GM21360 (cell line): Measurements from ENCODE around the gene ANO4.
"Not testable (repeated sequence)": the region's sequence is repeated elsewhere in the genome, so short reads cannot be mapped to it uniquely, and the experiment has no call there.

Experiments
- ATAC-seq: cut with Tn5 transposase; IDR thresholded peaks from one replicate; pipeline ENCODE4 v1.9.1; 2021; ENCODE audit warnings: mild to moderate bottlenecking, moderate library complexity; ENCODE audit not compliant: unreplicated experiment

The ANO4 gene

GRCh38 chr12:101027816-101028215 is 233.2 kb downstream of the ANO4 start:
- no peak for ATAC-seq

- ATAC-seq = peak; percentile 72
Measured at GRCh38 chr12:101038289-101038871, 243.8 kb downstream of the ANO4 start.

- no peak for ATAC-seq
Measured at GRCh38 chr12:101039848-101040531, 245.4 kb downstream of the ANO4 start.

GRCh38 chr12:101040936-101041335 is 246.4 kb downstream of the ANO4 start:
- no peak for ATAC-seq

DNA sequence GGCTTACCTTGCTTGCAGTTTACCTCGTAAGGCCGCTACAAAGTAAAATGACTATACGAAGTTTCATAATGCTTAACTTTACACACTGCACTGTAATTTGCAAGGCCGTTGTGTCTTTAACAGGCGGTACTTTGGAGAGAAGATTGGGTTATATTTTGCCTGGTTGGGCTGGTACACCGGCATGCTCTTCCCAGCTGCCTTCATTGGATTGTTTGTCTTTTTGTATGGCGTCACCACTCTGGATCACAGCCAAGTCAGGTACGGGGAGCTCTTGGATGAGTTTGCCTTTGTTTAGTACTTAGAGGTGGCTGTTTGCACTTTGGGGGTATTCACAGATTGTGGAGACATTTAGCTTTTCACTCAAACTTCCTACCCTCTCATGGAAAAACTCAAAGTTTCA is 247.6 kb downstream of the ANO4 start:
- ATAC-seq = no peak

GRCh38 chr12:101044512-101045059 is 250.0 kb downstream of the ANO4 start:
- ATAC-seq = no peak

DNA sequence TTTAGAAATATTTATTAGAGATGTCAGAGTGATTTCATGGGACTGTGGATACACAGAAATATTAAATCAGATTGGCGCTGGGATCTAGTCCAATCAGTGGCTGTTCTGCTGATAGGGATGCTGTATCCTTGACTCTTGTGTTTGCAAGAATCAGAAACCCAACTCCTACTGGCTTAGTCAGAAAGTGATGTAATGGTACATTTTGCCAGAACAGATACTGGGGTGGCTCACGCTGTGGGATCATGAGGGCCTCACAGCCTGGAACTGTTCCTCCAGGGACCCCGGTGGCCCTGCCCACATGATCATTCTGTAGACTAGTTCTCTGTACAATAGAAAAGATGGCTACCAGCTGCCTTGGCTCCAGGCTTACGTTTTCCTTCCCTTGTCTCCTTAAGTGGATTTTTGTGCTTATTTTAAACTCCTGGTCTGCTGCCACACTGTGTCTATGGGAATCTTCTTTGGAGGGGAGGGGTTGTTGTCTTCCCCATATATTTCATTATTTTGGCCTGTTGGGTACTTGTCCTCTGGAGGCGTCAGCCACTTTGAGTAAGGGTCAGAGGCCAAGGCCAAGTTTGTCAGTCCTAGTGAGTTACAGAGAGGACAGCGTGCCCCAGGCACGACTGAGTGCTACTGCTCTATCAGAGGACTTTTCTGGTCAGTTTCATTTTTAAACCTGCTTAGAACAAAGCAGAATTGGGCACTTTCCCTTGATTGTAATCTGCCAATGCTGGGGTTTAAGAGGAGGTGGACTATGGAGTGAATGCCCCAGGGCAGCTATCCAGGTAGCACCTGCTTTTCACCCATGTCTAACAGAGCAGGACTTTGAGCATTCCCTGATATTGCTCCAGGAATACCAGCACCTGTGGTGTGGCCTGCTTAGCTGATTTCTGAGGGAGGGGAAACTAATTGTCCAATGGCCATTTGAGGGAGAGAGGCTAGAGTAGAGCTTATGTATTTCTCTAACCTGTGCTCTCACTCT is 251.2 kb downstream of the ANO4 start:
- no peak for ATAC-seq

- no peak for ATAC-seq
Measured at GRCh38 chr12:101047652-101048051, 253.1 kb downstream of the ANO4 start.

DNA sequence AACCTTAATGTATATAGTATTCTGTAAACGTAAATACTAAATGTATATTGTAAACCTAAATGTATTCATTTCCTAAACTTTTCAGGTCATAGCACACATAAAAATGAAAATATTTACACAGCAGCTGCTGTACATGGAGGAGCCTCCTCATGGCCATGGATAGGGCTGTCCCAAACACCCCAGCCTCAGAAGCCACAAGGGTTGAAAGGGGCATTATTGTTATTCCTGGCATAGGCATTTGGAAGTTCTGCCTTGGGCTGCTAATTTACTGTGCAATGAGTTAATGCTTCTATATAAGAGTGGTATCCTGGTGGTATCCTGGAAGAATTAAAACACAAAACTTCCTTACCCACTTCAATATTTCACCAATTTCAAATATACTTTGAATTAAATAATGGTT is 256.1 kb downstream of the ANO4 start:
- no peak for ATAC-seq

GRCh38 chr12:101051151-101051550 is 256.6 kb downstream of the ANO4 start:
- no peak for ATAC-seq

- no peak for ATAC-seq
Measured at GRCh38 chr12:101051901-101052550, 257.4 kb downstream of the ANO4 start.

GRCh38 chr12:101053203-101053602 is 258.6 kb downstream of the ANO4 start:
- ATAC-seq = no peak

DNA sequence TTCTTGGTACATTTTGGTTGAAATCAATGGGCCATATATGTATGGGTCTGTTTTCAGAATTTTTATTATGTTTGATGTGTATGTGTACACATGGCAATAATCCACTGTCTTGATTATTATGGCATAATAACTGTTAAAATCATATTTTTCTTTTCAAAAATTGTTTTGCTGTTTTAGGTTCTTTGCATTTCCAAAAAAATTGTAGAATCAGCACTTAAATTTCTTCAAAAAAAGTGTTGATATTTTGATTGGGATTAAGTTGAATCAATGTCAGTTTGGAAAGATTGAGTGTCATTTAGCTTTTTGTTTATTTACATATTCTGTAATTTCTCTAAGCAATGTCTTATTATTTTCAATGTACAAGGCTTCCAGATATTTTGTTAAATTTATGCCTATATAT is 261.4 kb downstream of the ANO4 start:
- ATAC-seq = no peak

GRCh38 chr12:101062508-101062907 is 267.9 kb downstream of the ANO4 start:
- ATAC-seq = not testable (repeated sequence)

- no peak for ATAC-seq
Measured at GRCh38 chr12:101064721-101065120, 270.1 kb downstream of the ANO4 start.

GRCh38 chr12:101066489-101066888 is 271.9 kb downstream of the ANO4 start:
- no peak for ATAC-seq

DNA sequence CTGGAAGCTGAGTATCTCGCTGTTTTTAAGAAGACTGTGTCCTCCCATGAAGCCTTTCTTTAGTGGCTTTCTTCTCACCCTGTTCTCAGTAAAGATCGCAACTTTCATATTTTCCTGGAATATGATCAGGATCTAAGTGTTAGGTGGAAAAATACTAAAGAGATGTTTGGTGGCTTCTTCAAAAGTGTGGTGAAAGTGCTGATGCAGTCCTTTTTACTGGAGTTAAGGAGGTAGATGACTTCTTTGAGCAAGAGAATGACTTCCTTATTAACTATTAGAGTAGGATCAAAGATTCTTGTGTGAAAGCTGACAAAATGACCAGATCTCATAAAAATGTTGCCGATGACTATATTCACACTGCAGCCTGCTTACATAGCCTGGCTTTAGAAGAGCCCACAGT is 273.8 kb downstream of the ANO4 start:
- no peak for ATAC-seq

GRCh38 chr12:101068836-101069235 is 274.3 kb downstream of the ANO4 start:
- ATAC-seq = no peak

- ATAC-seq = no peak
Measured at GRCh38 chr12:101074940-101075680, 280.5 kb downstream of the ANO4 start.

GRCh38 chr12:101076921-101077320 is 282.3 kb downstream of the ANO4 start:
- no peak for ATAC-seq
